Vagina (tissue), 2 donors: Measurements from ENCODE around the gene RASGEF1C. TPM values are rescaled to one million over a fixed set of nuclear protein-coding genes. Genes with fewer than 3 reads are reported as not detected.

ENCODE experiments used
- DNase-seq, 2 donors: peaks; one replicate each; pipeline ENCODE4 v3.0.0-alpha.2; 2017; ENCODE audit errors: extremely low spot score in 2 of 2
- H3K27ac ChIP-seq: fragments of 200-600 bp; sonication (generic); one replicate; pipeline ENCODE4 v1.5.1; 2019
- H3K27me3 ChIP-seq: fragments of 200-600 bp; sonication (generic); one replicate; pipeline ENCODE4 v1.5.1; 2019
- H3K36me3 ChIP-seq, 2 donors: fragments of 200-600 bp; sonication (generic); one replicate each; pipeline ENCODE4 v1.5.1; 2017 to 2019
- H3K4me1 ChIP-seq: fragments of 200-600 bp; sonication (generic); one replicate; pipeline ENCODE4 v1.5.1; 2019
- H3K4me3 ChIP-seq, 2 donors: fragments of 200-600 bp; sonication (generic); 1 replicate in 1 of 2; 2 replicates in 1 of 2; pipeline ENCODE4 v1.5.1; 2016 to 2019
- H3K9me3 ChIP-seq: fragments of 200-600 bp; sonication (generic); one replicate; pipeline ENCODE4 v1.5.1; 2019
- CTCF ChIP-seq, 3 experiments: fragments of 450-650 bp in 2 of 3; fragments of 200-600 bp in 1 of 3; sonication (generic) in 1 of 3; IDR thresholded peaks; one replicate each; pipeline ENCODE4 v1.5.1; 2017 to 2019; ENCODE audit warnings: antibody characterized with exemption in 3 of 3, mild to moderate bottlenecking in 2 of 3, moderate library complexity in 2 of 3
- POLR2A ChIP-seq, 2 donors: fragments of 450-650 bp; IDR thresholded peaks; one replicate each; pipeline ENCODE4 v1.6.1; 2017; ENCODE audit warnings: antibody characterized with exemption in 2 of 2, mild to moderate bottlenecking in 2 of 2, moderate library complexity in 2 of 2
- POLR2AphosphoS5 ChIP-seq, 2 donors: sonication (generic); formaldehyde crosslinking; IDR thresholded peaks; one replicate each; pipeline ENCODE4 v1.9.0; 2017; ENCODE audit warnings: antibody characterized with exemption in 2 of 2, mild to moderate bottlenecking in 2 of 2, low read depth in 1 of 2; ENCODE audit not compliant: insufficient read depth in 1 of 2
- intact Hi-C: fragments of 100-400 bp; cut with DNase I; formaldehyde crosslinking; loops from one replicate; pipeline ENCODE4 v1.15.1; 2023
- total RNA-seq: library from RNA; depleted of rRNA; stranded (reverse); fragments of >200 nt; gene quantifications from one replicate; pipeline ENCODE4 v1.2.3, GENCODE V29; 2016

The RASGEF1C gene
- total RNA-seq = 2.5 TPM

DNA sequence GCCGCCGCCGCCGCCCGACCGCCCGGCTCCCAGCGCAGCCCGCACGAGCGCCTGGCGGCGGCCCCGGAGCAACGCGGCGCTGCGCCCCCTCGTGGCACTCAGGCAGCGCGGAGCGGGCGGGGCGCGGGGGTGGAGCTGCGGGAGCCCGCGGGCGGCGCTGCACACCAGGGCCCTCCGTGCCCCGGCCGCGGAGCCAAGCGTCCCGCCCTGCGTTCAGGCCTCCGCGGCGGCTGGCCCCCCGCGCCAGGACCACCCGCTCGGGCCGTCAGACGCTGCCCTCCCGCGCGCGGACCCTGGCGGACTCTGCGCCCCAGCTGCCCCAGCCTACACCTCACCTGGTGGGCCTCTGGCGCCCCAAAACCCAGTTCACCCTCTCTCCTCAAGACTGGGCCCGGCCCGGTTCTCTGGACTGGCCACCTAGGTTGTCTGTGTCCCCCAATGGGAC, at the start of gene RASGEF1C:
Gene RASGEF1C, minus strand, starts transcription at position 75 of the 445 bp plus-strand sequence. CDS start 71,159 bp downstream, outside the sequence.
- Histone ChIP-seq H3K4me3 (peak within 1 kb of the TSS; percentile 26 to 31), H3K27me3 (peaks cover 10% of the 10 kb centered on the region), H3K27ac (no peak within 1 kb of the TSS), H3K4me1 (peaks cover 7% of the 10 kb centered on the region), H3K36me3 (no peaks in the 10 kb centered on the region), H3K9me3 (no peaks in the 10 kb centered on the region)
- DNase-seq = no peak
- TF ChIP-seq POLR2A (IDR thresholded peaks at IDR 0.05) (no peak), POLR2AphosphoS5 (IDR thresholded peaks at IDR 0.05; ENCODE audit: insufficient read depth in 1 of 2, low read depth in 1 of 2) (no peak), CTCF (IDR thresholded peaks at IDR 0.05) (no peak)
- intact Hi-C loops = no loop called here

GRCh38 chr5:180253036-180253824, 44.2 kb upstream of the RASGEF1C start:
- no peak for DNase-seq
- TF ChIP-seq POLR2A (IDR thresholded peaks at IDR 0.05) (no peak), CTCF (IDR thresholded peaks at IDR 0.05) (no peak), POLR2AphosphoS5 (IDR thresholded peaks at IDR 0.05; ENCODE audit: insufficient read depth in 1 of 2, low read depth in 1 of 2) (no peak)
- Histone ChIP-seq H3K36me3 (peaks cover 12 to 92% of the 10 kb centered on the region in 2 donors), H3K4me1 (no peaks in the 10 kb centered on the region), H3K9me3 (peaks cover 60% of the 10 kb centered on the region), H3K4me3 (no peak overlapping the region), H3K27me3 (no peaks in the 10 kb centered on the region), H3K27ac (no peak overlapping the region)
- intact Hi-C loops = no loop called here

DNA sequence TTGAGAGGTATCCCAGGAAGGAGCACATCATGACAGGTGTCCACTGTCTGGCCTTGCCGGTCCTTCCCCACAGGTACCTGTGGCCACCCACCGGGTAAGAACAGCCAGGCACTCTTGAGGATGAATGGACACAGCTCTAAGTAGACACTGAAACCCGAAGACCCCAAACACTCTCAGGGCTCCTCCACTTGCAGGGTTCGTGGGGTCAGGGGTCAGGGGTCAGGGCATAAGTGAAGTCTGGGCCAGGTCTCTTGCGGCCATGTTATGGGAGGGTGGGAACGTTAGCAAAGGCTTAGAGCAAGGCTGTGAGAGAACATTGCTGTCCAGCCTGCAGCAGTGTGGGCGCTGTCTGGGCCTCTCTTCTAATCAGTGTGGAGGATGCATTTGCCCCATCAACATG, 42.9 kb upstream of the RASGEF1C start:
- intact Hi-C loops = no loop called here
- no peak for DNase-seq
- Histone ChIP-seq H3K9me3 (peaks cover 53% of the 10 kb centered on the region), H3K27me3 (no peaks in the 10 kb centered on the region), H3K4me3 (no peak overlapping the region), H3K36me3 (peaks cover 10 to 92% of the 10 kb centered on the region in 2 donors), H3K27ac (no peak overlapping the region), H3K4me1 (no peaks in the 10 kb centered on the region)
- TF ChIP-seq POLR2AphosphoS5 (IDR thresholded peaks at IDR 0.05; ENCODE audit: insufficient read depth in 1 of 2, low read depth in 1 of 2) (no peak), CTCF (IDR thresholded peaks at IDR 0.05) (no peak), POLR2A (IDR thresholded peaks at IDR 0.05) (no peak)

DNA sequence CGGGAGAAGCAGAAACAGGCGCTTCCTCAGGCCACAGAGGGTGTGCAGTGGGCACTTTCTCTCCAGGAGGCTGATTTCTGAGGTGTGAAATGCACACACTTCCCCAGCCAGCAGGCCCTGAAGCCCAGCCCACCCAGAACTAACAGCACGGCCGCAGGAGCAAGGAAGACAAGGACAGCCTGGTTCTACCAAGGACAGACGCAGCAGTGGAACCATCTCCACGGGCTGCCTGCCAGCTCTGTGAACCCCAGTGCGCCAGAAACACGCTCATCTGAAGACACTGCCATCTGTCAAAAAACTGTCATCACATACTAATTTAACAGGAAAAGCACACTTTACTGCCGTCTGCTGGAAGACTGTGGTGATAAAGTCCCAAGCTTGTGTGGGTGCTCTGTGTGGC, 42.1 kb upstream of the RASGEF1C start:
- Histone ChIP-seq H3K36me3 (peaks cover 10 to 92% of the 10 kb centered on the region in 2 donors), H3K27ac (no peak overlapping the region)

More for the DNA sequence above, 42.1 kb upstream of the RASGEF1C start:
- no peak for DNase-seq
- no peak overlapping the region for H3K4me3 ChIP-seq
- peaks cover 46% of the 10 kb centered on the region for H3K9me3 ChIP-seq
- TF ChIP-seq POLR2AphosphoS5 (IDR thresholded peaks at IDR 0.05; ENCODE audit: insufficient read depth in 1 of 2, low read depth in 1 of 2) = no peak
- no peak for TF ChIP-seq CTCF (IDR thresholded peaks at IDR 0.05)
- no peak for TF ChIP-seq POLR2A (IDR thresholded peaks at IDR 0.05)
- intact Hi-C loops = no loop called here
- H3K4me1 ChIP-seq = no peaks in the 10 kb centered on the region
- H3K27me3 ChIP-seq = no peaks in the 10 kb centered on the region
